HG03025 (cell line): ENCODE measurements around the gene TTLL5.
A peak's percentile ranks its signal among the peaks of the same experiment; 100 is the strongest.

Source experiments
- ATAC-seq: cut with Tn5 transposase; IDR thresholded peaks from one replicate; pipeline ENCODE4 v1.9.1; 2021; ENCODE audit warnings: mild to moderate bottlenecking, moderate library complexity; ENCODE audit not compliant: unreplicated experiment, low FRiP score

TTLL5 gene

GRCh38 chr14:75851574-75851866 lies 190.5 kb downstream of the TTLL5 start:
- ATAC-seq, result no peak

- no peak for ATAC-seq
These were observed 193.2 kb downstream of the TTLL5 start for GRCh38 chr14:75854111-75854799.

GRCh38 chr14:75857199-75857598 lies 196.2 kb downstream of the TTLL5 start:
- ATAC-seq, result no peak

- ATAC-seq, result no peak
These were observed 197.3 kb downstream of the TTLL5 start for GRCh38 chr14:75858362-75858761.

GRCh38 chr14:75859746-75860145 lies 198.7 kb downstream of the TTLL5 start:
- ATAC-seq, result no peak

GRCh38 chr14:75860561-75861160 lies 199.6 kb downstream of the TTLL5 start:
- no peak for ATAC-seq

- ATAC-seq, result no peak
These were observed 200.1 kb downstream of the TTLL5 start for GRCh38 chr14:75861161-75861621.

- no peak for ATAC-seq
These were observed 202.2 kb downstream of the TTLL5 start for GRCh38 chr14:75863221-75863620.

- no peak for ATAC-seq
These were observed 203.3 kb downstream of the TTLL5 start for GRCh38 chr14:75864352-75864751.

- ATAC-seq, result no peak
These were observed 204.5 kb downstream of the TTLL5 start for GRCh38 chr14:75865531-75865930.

GRCh38 chr14:75866970-75867369 lies 205.9 kb downstream of the TTLL5 start:
- ATAC-seq, result no peak

- no peak for ATAC-seq
These were observed 210.3 kb downstream of the TTLL5 start for GRCh38 chr14:75871181-75871880.

GRCh38 chr14:75875958-75876357 lies 214.9 kb downstream of the TTLL5 start:
- peak; percentile 75 for ATAC-seq

- ATAC-seq, result no peak
These were observed 215.5 kb downstream of the TTLL5 start for GRCh38 chr14:75876530-75876929.

GRCh38 chr14:75877292-75877691 lies 216.2 kb downstream of the TTLL5 start:
- no peak for ATAC-seq

GRCh38 chr14:75877884-75878283 lies 216.8 kb downstream of the TTLL5 start:
- no peak for ATAC-seq

- ATAC-seq, result no peak
These were observed 218.0 kb downstream of the TTLL5 start for GRCh38 chr14:75879031-75879430.

- no peak for ATAC-seq
These were observed 219.5 kb downstream of the TTLL5 start for GRCh38 chr14:75880512-75880911.

- no peak for ATAC-seq
These were observed 220.9 kb downstream of the TTLL5 start for GRCh38 chr14:75881994-75882393.

GRCh38 chr14:75884198-75884611 lies 223.2 kb downstream of the TTLL5 start:
- ATAC-seq, result no peak

GRCh38 chr14:75885829-75886228 lies 224.8 kb downstream of the TTLL5 start:
- ATAC-seq, result no peak
